Activated CD4-positive, alpha-beta T cell treated with anti-CD3 and anti-CD28 coated beads, Interleukin-2, amount 10 ng/mL, durations not matched to agents 24 days and 14 days (primary cell): Measurements from ENCODE around the gene WT1. TPM values are rescaled to one million over a fixed set of nuclear protein-coding genes. Genes with fewer than 3 reads are reported as not detected.

ENCODE experiments used
- DNase-seq: peaks from one replicate; pipeline ENCODE4 v3.0.0; 2022
- H3K27ac Mint-ChIP-seq: one replicate; pipeline ENCODE4 v1.8.0; 2022; ENCODE audit warnings: mild to moderate bottlenecking, mixed read lengths
- H3K27me3 Mint-ChIP-seq: one replicate; pipeline ENCODE4 v1.8.0; 2022; ENCODE audit warnings: mixed read lengths
- H3K36me3 Mint-ChIP-seq: one replicate; pipeline ENCODE4 v1.8.0; 2022; ENCODE audit warnings: low read depth, mild to moderate bottlenecking, mixed read lengths
- H3K4me1 Mint-ChIP-seq: one replicate; pipeline ENCODE4 v1.8.0; 2021; ENCODE audit warnings: mixed read lengths
- H3K4me3 Mint-ChIP-seq: one replicate; pipeline ENCODE4 v1.8.0; 2022; ENCODE audit warnings: mild to moderate bottlenecking, moderate library complexity, mixed read lengths
- H3K9me3 Mint-ChIP-seq: one replicate; pipeline ENCODE4 v1.8.0; 2021; ENCODE audit warnings: mixed read lengths
- intact Hi-C: fragments of 100-400 bp; cut with micrococcal nuclease; formaldehyde crosslinking; loops from one replicate; pipeline ENCODE4 v1.15.1; 2023
- total RNA-seq: library from RNA; stranded (reverse); gene quantifications from 2 replicates; pipeline ENCODE4 v1.2.3, GENCODE V29; 2022

The WT1 gene
- total RNA-seq, 1 donor from 2014 or later = not detected

DNA sequence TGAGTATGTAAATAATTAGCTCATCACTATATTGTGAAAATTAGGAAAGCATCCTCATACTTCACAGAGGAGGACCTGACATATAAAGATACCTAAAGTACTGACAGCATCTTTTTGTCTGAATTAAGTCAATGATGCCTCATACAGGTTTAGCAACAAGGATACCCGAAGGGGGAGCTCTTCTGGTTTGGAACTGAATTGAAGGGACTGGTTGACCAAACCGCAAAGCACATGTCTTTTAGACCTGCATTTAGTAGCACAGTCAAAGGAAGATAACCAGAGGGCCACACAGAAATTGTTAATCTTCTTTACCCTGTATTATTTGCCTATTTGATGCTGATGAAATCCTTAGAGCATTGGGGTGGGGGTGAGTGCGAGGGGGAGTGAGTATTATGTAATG is 12.9 kb upstream of the WT1 start:
- intact Hi-C loops = no loop called here

GRCh38 chr11:32447252-32447651 is 11.9 kb upstream of the WT1 start:
- H3K9me3 Mint-ChIP-seq = no peaks in the 10 kb centered on the region
- no peak overlapping the region for H3K27ac Mint-ChIP-seq
- peaks cover 30% of the 10 kb centered on the region for H3K27me3 Mint-ChIP-seq
- no peak overlapping the region for H3K4me3 Mint-ChIP-seq
- no peaks in the 10 kb centered on the region for H3K4me1 Mint-ChIP-seq
- intact Hi-C loops = no loop called here
- H3K36me3 Mint-ChIP-seq = no peaks in the 10 kb centered on the region
- no peak for DNase-seq

More for the DNA sequence above, 12.9 kb upstream of the WT1 start:
- Mint-ChIP-seq H3K36me3 (no peaks in the 10 kb centered on the region), H3K4me3 (no peak overlapping the region), H3K27ac (no peak overlapping the region), H3K9me3 (no peaks in the 10 kb centered on the region), H3K27me3 (peaks cover 20% of the 10 kb centered on the region), H3K4me1 (no peaks in the 10 kb centered on the region)
- DNase-seq = no peak

- H3K9me3 Mint-ChIP-seq = no peaks in the 10 kb centered on the region
Observed at GRCh38 chr11:32446227-32446626, 10.9 kb upstream of the WT1 start.

DNA sequence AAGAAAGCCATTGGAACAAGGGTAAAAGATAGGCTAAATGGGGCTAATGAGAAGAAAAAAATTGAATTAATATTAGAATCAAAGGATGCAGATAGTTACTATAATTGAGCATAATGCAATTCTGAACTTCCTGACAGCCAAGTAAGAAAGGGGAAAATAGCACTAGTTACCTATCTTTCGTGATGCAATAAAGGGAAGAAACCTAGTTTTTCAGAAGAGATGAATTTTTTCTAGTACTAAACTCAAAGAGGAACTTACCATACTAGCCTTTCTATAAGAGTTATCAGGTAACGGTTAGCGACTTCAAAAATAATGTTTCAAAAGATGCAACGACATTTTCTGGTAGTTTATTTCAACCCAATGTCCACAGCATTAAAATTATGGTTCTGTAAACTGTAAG is 8.8 kb upstream of the WT1 start:
- intact Hi-C loops = no loop called here
- DNase-seq = no peak
- Mint-ChIP-seq H3K4me1 (no peaks in the 10 kb centered on the region), H3K27me3 (peaks cover 56% of the 10 kb centered on the region), H3K27ac (no peak overlapping the region), H3K4me3 (no peak overlapping the region), H3K9me3 (no peaks in the 10 kb centered on the region), H3K36me3 (no peaks in the 10 kb centered on the region)

More at GRCh38 chr11:32446227-32446626, 10.9 kb upstream of the WT1 start:
- H3K27me3 Mint-ChIP-seq = peaks cover 40% of the 10 kb centered on the region
- DNase-seq = no peak
- no peak overlapping the region for H3K4me3 Mint-ChIP-seq
- no peaks in the 10 kb centered on the region for H3K36me3 Mint-ChIP-seq
- no peaks in the 10 kb centered on the region for H3K4me1 Mint-ChIP-seq
- no peak overlapping the region for H3K27ac Mint-ChIP-seq
- intact Hi-C loops = no loop called here

GRCh38 chr11:32440916-32441315 is 5.6 kb upstream of the WT1 start:
- no peak for DNase-seq
- Mint-ChIP-seq H3K27ac (no peak overlapping the region), H3K36me3 (peaks cover under 1% of the 10 kb centered on the region), H3K4me3 (no peak overlapping the region), H3K27me3 (peaks cover 69% of the 10 kb centered on the region), H3K4me1 (peaks cover 1% of the 10 kb centered on the region), H3K9me3 (peaks cover 5% of the 10 kb centered on the region)
- intact Hi-C loops = no loop called here

DNA sequence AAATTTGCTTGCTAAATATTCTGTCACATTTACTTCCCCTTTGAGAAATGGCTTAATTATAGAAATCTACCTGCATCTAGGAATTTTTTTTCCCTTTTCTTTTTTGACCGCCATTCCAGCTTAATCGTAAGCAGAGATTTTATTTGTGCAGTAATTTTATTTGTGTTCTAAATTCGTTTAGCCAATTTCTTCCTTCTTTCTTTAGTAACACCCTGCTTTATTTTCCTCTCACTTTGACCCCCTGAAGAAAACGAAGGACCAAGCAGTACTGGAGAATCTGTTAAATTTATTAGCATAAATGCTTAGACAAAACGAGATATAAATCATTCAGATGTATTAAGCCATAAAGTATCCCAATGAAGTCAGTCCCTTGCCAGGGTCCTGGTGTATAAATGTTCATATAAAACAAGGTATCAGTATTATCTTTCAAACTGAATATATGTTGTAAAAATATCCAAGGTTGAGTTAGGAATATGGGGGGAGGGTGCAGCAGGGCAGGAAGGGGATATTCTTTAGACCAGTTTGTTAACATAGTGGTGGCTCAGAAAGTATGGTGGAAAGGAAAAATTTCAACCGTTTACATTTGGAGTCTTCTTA is 5.1 kb upstream of the WT1 start:
- H3K9me3 Mint-ChIP-seq = peaks cover 5% of the 10 kb centered on the region
- intact Hi-C loops = no loop called here
- no peak overlapping the region for H3K4me3 Mint-ChIP-seq
- H3K27ac Mint-ChIP-seq = peak overlapping the region; percentile 3
- H3K4me1 Mint-ChIP-seq = peaks cover 5% of the 10 kb centered on the region
- H3K27me3 Mint-ChIP-seq = peaks cover 73% of the 10 kb centered on the region
- no peak for DNase-seq
- peaks cover 3% of the 10 kb centered on the region for H3K36me3 Mint-ChIP-seq

DNA sequence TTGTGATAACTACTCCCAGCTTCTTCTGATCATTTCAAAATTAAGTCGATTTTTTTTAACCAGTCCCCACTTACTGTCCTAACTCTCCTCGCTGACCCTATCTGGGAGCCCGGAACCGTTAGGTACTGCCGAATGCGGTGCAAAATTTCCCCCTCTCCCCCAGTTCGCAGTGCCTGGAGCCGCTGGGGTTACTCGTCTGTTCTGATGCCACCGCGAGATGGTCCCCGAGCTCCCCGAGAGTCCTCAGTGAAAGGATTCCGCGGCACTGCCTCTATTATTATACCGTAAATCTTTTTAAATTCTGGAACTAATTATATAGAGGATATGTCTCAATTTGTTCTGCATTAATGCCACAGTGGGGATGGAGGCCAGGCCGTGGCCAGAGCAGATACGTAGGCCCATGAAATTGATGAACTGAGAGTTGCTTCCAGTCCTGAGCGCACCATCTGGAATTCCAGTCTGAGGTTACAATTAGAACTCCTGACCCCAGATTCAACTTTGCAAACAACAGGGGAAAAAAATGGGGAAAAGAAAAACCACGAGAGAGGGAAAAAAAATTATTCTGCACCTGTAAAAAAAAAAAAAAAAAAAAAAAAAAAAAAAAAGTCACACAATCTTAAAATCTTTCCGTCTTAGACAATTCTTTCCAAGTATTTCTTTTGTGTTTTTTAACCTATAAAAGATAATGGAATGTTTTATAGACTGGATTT is 4.3 kb upstream of the WT1 start:
- Mint-ChIP-seq H3K9me3 (peaks cover 5% of the 10 kb centered on the region), H3K36me3 (peaks cover 3% of the 10 kb centered on the region), H3K27ac (peak overlapping the region; percentile 29), H3K4me1 (peaks cover 5% of the 10 kb centered on the region), H3K27me3 (peaks cover 74% of the 10 kb centered on the region), H3K4me3 (no peak overlapping the region)
- no peak for DNase-seq
- intact Hi-C loops = loop anchor here (5.0 kb wide), 3 partner anchors 107 to 637 kb away; partner anchors contain the start of gene CCDC73

GRCh38 chr11:32438866-32439489 is 3.6 kb upstream of the WT1 start:
- no peak for DNase-seq
- H3K36me3 Mint-ChIP-seq = peaks cover 3% of the 10 kb centered on the region
- no peak overlapping the region for H3K27ac Mint-ChIP-seq
- H3K4me1 Mint-ChIP-seq = peaks cover 6% of the 10 kb centered on the region
- H3K27me3 Mint-ChIP-seq = peaks cover 76% of the 10 kb centered on the region
- H3K9me3 Mint-ChIP-seq = peaks cover 5% of the 10 kb centered on the region
- intact Hi-C loops = loop anchor here (5.0 kb wide), 3 partner anchors 107 to 637 kb away; partner anchors contain the start of gene CCDC73
- H3K4me3 Mint-ChIP-seq = no peak overlapping the region

GRCh38 chr11:32438346-32438865 is 3.1 kb upstream of the WT1 start:
- peak overlapping the region; percentile 41 for H3K27ac Mint-ChIP-seq
- no peak overlapping the region for H3K4me3 Mint-ChIP-seq
- peaks cover 6% of the 10 kb centered on the region for H3K4me1 Mint-ChIP-seq
- H3K27me3 Mint-ChIP-seq = peaks cover 79% of the 10 kb centered on the region
- H3K36me3 Mint-ChIP-seq = peaks cover 3% of the 10 kb centered on the region
- DNase-seq = no peak
- peaks cover 5% of the 10 kb centered on the region for H3K9me3 Mint-ChIP-seq
- intact Hi-C loops = loop anchor here (5.0 kb wide), 3 partner anchors 106 to 636 kb away; partner anchors contain the start of gene CCDC73

DNA sequence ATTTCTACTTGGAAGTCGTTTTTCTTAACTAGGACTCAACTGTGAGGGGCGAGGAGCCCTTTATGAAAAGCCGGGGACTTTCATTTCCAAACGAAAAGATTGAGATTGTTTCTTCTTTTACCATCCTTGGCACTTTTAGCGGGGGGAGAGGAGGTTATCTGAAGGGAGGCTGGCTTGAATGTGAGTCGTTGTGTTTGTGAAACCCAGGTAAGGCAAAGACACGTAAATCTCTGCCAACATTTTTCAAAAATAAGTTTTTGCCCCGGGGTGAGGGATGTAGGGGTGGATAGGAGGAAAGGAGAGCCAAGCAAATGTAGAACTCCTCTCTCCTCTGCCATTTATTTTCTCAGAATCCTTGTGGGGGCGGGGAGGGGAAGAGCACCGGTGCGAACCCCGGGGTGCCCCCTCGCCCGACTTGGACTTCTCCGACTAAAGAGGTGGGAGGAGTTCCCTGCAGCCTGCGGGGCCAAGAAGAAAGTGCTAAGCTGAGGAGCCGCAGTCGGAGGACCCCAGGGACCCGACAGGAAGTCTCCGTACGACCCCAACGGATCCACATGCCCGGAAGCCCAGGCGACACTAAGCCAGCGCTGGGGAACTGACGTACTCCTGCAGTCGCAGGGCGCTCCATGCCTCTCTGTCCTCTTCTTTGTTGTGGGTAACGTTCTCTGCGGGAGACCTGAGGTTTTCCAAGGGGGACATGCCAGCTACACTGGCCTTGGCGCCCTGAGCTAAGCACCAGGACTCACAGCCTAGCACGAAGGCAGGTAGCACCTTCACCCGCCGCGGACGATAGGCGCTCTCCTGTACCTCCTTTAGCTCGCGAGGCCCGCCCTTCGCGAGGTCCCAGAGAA is 2.4 kb upstream of the WT1 start:
- peak overlapping the region; percentile 60 for H3K27ac Mint-ChIP-seq
- H3K9me3 Mint-ChIP-seq = peaks cover 5% of the 10 kb centered on the region
- H3K27me3 Mint-ChIP-seq = peaks cover 81% of the 10 kb centered on the region
- intact Hi-C loops = loop anchor here (2.0 to 5.0 kb wide), 4 partner anchors 105 to 635 kb away; partner anchors contain the start of gene CCDC73
- peaks cover 8% of the 10 kb centered on the region for H3K4me1 Mint-ChIP-seq
- H3K36me3 Mint-ChIP-seq = peaks cover 3% of the 10 kb centered on the region
- no peak overlapping the region for H3K4me3 Mint-ChIP-seq
- no peak for DNase-seq

DNA sequence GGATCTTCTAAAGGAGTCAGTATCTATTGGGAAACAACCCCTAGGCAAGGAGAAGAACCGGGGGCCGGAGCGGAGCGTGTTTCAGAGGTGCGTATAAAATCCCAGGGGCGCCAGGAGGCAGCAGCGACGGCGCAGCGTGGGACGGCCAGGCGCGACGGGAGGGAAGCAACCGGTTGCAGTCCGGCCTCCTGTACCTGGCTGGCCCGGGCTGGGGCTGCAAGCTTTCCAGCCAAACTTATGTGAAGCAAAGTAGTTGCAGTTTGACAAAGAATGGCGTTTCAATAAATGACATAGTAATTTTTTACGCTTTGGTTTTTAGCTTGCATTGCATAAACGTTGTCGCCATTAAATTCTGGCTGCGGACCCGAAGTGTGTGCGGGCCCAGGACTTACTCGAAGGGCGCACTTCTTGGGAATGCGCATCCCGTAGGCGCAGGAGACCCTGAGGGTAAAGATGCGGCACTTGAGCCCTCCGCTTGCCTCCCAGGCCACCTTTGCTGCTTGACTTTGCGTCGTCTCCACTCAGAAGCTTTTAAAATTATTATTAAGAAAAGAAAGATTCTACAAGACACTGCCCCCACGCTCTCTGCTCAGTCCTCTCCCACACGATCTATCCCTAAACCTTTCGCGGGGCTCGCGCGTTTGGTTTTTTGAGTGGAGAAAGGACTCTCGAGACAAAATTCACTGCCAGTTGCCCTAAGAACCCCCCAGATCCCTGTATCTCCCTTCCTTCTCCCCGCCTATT is 1.6 kb upstream of the WT1 start:
- H3K4me3 Mint-ChIP-seq = no peak overlapping the region
- intact Hi-C loops = loop anchor here (2.0 to 5.0 kb wide), 4 partner anchors 105 to 635 kb away; partner anchors contain the start of gene CCDC73
- DNase-seq = no peak
- H3K36me3 Mint-ChIP-seq = peaks cover 3% of the 10 kb centered on the region
- H3K4me1 Mint-ChIP-seq = peaks cover 8% of the 10 kb centered on the region
- H3K9me3 Mint-ChIP-seq = peaks cover 5% of the 10 kb centered on the region
- H3K27me3 Mint-ChIP-seq = peaks cover 80% of the 10 kb centered on the region
- peak overlapping the region; percentile 62 for H3K27ac Mint-ChIP-seq

DNA sequence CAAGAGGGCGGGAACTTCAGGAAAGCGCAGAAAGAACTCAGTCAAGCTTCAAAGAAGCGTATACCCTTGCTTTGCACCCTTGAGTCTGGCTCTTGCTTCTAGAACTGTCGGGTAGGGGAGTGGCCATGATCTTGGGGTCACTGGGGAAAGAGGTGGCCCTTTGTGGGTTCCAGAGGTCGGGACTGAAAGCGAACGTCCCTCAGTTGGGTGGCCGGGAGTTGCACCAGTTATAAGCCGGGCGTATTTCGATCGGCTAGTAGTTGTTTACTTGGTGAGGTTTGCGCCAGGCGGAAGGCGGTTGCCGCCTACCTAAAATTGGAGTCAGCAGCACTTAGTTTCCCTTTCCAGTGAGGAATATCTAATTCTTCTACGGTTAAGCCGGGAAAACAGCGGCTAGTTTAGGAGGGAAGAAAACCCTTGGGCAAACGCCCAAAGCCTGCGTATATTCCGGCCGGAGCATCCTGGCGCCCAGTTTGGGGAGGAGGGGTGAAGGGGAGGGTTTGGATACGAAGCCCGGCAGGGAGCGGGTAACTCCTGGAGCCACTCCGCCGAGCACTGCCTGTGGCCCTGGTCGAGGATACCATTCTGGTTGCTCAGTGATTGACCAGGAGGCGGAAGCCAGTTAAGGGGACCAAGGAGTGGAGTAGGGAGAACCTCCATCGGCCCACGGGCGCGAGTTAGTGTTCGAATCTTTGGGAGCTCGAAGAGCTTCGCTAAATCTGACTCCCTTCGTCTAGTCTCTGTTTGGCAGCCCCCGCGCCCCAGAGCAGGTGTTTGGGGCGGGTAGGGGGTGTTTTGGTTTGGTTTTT is 807 bp upstream of the WT1 start:
- H3K9me3 Mint-ChIP-seq = peaks cover 5% of the 10 kb centered on the region

More for the DNA sequence above, 807 bp upstream of the WT1 start:
- intact Hi-C loops = loop anchor here (2.0 to 5.0 kb wide), 4 partner anchors 104 to 634 kb away; partner anchors contain the start of gene CCDC73
- peak overlapping the region; percentile 40 for H3K4me3 Mint-ChIP-seq
- H3K27ac Mint-ChIP-seq = peak overlapping the region; percentile 67
- peaks cover 8% of the 10 kb centered on the region for H3K4me1 Mint-ChIP-seq
- DNase-seq = no peak
- H3K36me3 Mint-ChIP-seq = peaks cover 3% of the 10 kb centered on the region
- peaks cover 79% of the 10 kb centered on the region for H3K27me3 Mint-ChIP-seq
